GM18858 (cell line): ENCODE results near the gene TM9SF1.

Source experiments
- ATAC-seq: cut with Tn5 transposase; IDR thresholded peaks from one replicate; pipeline ENCODE4 v1.9.1; 2021; ENCODE audit not compliant: unreplicated experiment

The TM9SF1 gene

GRCh38 chr14:24195186-24196070 is at the start of gene TM9SF1:
Gene TM9SF1, minus strand, starts transcription at chr14:24195441. Its CDS starts 422 bp downstream, at chr14:24195019.
- peak; percentile 65 for ATAC-seq

DNA sequence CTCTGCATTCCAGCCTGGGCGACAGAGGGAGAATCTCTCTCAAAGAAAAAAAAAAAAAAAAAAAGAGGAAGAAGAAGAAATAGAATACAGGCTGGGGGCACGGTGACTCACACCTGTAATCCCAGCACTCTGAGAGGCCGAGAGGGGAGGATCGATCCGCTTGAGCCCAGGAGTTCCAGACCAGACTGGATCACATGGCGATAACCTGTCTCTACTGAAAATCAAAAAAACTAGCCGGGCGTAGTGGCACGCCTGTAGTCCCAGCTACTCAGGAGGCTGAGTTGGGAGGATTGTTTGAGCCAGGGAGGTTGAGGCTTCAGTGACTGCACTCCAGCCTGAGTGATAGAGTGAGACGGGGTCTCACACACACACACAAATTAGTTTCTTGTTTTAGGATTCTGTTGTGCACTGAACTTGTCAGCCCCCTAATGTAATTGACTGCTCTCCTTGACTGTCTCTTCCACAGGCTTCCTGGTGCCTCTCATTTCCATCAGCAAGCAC is 48.1 kb upstream of the TM9SF1 start:
- ATAC-seq, result no peak

- peak; percentile 55 for ATAC-seq
Measured at GRCh38 chr14:24241829-24242443, 46.7 kb upstream of the TM9SF1 start.

- no peak for ATAC-seq
Measured at GRCh38 chr14:24240110-24240918, 45.1 kb upstream of the TM9SF1 start.

- ATAC-seq, result no peak
Measured at GRCh38 chr14:24238527-24239037, 43.3 kb upstream of the TM9SF1 start.

GRCh38 chr14:24238123-24238522 is 42.9 kb upstream of the TM9SF1 start:
- ATAC-seq, result no peak

DNA sequence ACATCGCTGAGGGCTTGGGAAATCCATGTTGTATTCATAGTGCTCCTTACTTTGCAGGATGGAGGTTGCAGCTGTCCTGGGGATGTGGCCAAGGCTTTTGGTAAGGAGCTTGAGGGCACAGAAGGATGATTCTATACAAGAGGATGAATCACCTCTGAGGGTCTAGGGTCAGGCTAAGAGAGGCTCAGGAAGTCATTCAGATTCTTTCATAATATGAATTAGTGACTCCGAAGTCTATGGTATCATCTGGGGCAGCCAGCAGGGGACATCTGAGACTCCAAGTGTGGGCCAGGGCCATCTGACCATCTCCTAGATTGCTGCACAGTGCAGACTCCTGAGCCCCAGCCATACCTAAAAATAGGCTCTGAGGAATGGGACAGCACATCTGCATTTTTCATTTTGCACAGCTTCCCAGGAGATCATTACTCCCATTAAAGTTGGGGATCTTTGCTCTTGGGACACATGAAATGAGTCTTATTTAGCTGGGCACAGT is 42.3 kb upstream of the TM9SF1 start:
- ATAC-seq, result no peak

GRCh38 chr14:24236689-24237462 is 41.6 kb upstream of the TM9SF1 start:
- no peak for ATAC-seq

- ATAC-seq, result no peak
Measured at GRCh38 chr14:24235804-24236688, 40.8 kb upstream of the TM9SF1 start.

GRCh38 chr14:24234095-24235005 is 39.1 kb upstream of the TM9SF1 start:
- ATAC-seq, result no peak

DNA sequence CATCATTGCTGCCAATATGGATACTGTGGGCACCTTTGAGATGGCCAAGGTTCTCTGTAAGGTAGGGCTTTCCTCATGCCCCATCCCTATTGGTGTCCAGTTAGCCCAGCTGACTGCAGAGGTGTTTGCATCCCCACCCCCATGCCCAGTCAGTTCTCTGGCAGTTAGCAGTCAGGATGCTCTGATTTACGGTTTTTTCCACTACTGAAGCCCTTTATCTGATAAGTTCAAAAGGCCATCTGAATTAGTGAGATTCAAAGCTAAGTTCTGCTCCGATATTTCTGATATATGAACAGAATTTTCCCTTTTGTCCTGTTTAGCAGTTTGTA is 38.3 kb upstream of the TM9SF1 start:
- ATAC-seq, result no peak

DNA sequence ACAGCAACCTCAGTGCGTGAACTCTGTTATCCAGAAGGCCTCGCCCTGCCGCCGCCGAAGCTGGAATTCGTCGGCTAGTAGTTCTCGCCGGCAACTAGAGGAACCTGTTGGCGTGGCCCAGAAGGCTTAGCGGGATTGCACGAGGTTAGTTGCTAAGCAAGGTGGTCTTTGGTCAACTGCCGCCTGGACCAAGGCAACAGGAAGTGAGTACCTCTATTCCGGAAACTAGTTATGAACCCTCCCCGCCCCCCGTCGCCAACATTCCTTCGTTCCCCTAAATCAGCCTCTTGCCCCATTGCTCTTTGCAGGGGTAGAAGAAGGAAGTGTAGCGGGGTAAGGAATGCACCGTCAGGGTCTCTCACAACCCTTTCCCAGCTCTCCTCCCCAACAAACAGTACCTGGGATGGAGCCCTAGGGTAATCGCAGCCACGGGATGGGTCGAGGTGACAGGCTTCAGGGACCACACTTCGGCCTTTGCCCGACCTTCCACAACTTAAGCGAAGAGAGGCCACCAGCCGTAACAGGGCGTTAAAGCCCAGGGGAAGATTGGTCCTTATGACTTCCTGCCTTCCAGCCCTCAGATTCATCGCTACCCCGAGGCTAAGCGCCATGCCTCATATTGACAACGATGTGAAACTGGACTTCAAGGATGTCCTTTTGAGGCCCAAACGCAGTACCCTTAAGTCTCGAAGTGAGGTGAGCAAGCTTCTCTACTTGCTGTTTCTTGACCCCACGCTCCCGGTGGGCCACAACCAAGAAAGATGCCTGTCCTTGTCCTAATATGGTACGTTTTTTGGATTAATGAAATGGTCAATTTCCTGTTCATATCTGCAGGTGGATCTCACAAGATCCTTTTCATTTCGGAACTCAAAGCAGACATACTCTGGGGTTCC is 37.6 kb upstream of the TM9SF1 start, which contains the start of gene GMPR2:
GMPR2 (plus strand) TSS at position 285 of the 893 bp plus-strand sequence; CDS start at position 610, 325 bp downstream.
- peak; percentile 34 for ATAC-seq

DNA sequence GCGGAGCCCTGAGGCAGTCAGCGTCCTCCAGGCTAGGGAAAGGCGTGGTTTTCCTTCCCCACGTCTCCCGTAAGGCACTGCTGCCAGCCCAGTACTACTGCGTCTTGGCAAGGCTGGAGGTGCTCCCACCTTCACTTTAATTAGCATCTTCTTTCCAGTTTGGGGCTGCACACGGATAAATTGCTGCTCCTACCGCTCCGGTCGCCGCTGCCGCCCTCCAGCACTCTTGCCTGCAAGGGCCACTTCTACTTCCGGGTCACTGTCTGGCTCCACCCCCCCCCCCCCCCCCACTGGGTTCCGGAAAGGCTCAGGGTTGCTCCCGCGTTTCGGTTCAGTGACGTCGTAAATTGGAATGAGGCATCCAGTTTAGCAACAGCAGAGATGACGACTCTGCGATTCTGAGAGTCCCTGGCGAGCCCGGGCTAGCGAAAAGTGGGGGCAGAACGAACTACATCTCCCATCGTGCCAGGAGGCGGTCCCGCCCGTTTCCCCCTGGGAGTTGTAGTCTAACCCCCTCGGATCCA is 36.9 kb upstream of the TM9SF1 start, which contains the start of gene NEDD8:
NEDD8 (minus strand) TSS at position 247 of the 524 bp plus-strand sequence; CDS start at position 147, 100 bp downstream.
- peak; percentile 69 for ATAC-seq

DNA sequence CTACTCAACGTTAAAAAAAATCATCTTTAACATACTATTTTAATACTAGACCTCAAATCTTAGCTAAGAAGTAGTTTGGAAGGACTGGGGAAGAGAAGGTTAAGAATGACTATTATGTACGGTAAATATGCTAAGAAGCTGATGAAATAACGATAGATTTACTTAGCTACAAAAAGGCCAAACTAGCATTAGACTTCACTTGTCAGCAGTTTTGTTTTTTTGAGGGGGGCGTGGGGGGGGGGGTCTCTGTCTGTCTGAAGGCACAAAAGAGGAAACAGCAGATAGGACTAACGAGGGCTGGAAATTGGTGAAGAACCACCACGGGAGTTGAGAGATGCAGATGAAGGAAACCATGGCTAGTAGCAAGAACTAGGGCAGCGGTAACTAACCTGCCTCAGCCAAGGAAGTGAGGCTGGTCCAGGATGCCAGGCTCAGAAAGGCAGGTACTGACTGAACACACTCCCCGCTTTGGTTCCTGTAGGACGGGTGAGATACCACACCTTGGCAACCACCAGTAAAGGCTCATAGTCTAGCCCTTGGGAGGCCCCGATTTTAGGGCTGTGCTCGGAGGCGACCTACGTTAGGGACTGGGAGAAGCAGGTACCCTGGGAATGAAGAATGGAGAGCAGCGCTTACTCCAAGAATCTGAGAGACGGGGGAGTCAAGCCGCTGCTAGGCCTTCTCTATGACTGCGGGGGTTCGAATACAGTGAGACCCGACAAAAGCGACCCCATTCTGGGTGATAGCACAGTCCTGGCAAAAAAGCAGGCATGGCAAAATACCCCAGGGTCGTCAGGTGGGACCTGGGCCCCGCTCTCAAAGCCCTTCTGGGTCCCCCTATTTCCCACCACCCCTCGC is 36.3 kb upstream of the TM9SF1 start:
- no peak for ATAC-seq

- no peak for ATAC-seq
Measured at GRCh38 chr14:24228902-24229301, 33.7 kb upstream of the TM9SF1 start.

DNA sequence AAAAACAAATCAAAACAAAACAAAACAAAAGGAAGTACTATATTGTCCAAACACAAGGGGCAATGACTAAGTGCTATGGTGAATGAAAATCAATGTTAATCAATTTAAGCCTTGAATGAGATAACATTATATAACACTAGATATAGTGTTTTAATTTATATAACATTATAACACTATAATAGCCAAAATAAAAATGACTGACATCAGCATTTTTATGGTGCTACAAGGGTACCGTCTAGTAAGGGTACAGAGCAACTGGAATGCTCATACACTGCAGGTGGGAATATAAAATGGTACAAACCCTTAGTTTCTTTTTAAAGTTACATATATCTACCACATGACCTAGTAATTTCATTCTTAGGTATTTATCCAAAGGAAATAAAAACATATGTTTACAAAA is 31.2 kb upstream of the TM9SF1 start:
- ATAC-seq, result no peak
